PC-3 (cell line): ENCODE measurements around the gene KDM4B. TPM values are rescaled to one million over a fixed set of nuclear protein-coding genes. Genes with fewer than 3 reads are reported as not detected.
A peak's percentile ranks its signal among the peaks of the same experiment; 100 is the strongest.

Experiments
- ATAC-seq: fragments of 200-7000 bp; cut with Tn5 transposase; 2 replicates; pipeline ENCODE4 v1.9.1; 2020; ENCODE audit warnings: mild to moderate bottlenecking, moderate library complexity
- BruUV-seq: library from RNA; stranded (reverse); fragments of 400-500 nt; replicated peaks from 2 replicates; lab custom pipeline; 2021; lab: Mats Ljungman, UMichigan
- CTCF ChIA-PET: fragments of 300-600 bp; sonication (Branson Sonifier 250); formaldehyde crosslinking; loops from one replicate; lab custom pipeline; 2022; ENCODE audit warnings: antibody characterized with exemption; lab: Charles Lee
- POLR2A ChIA-PET: fragments of 300-600 bp; sonication (Branson Sonifier 250); formaldehyde crosslinking; loops from one replicate; lab custom pipeline; 2022; ENCODE audit warnings: antibody characterized with exemption; ENCODE audit not compliant: unreplicated experiment; lab: Charles Lee
- DNase-seq: peaks from one replicate; pipeline ENCODE4 v3.0.0-alpha.2; 2015
- H2AFZ ChIP-seq: fragments of 300-600 bp; sonication (generic); 2 replicates; pipeline ENCODE4 v1.6.0; 2016; ENCODE audit warnings: antibody characterized with exemption, low read length
- H3F3A ChIP-seq: fragments of 300-600 bp; sonication (generic); one replicate; pipeline ENCODE4 v1.6.0; 2017; ENCODE audit warnings: antibody characterized with exemption, low read length, control low read depth, mild to moderate bottlenecking; ENCODE audit not compliant: unreplicated experiment
- H3K27ac ChIP-seq: fragments of 300-600 bp; sonication (generic); 2 replicates; pipeline ENCODE4 v1.5.1; 2016; ENCODE audit warnings: mild to moderate bottlenecking, low read length
- H3K27me3 ChIP-seq: fragments of 300-600 bp; sonication (generic); 2 replicates; pipeline ENCODE4 v1.6.1; 2016; ENCODE audit warnings: low read length, mixed read lengths
- H3K36me3 ChIP-seq: fragments of 300-600 bp; sonication (generic); 2 replicates; pipeline ENCODE4 v1.6.1; 2016; ENCODE audit warnings: low read depth, mixed run types, low read length, mixed read lengths
- H3K4me1 ChIP-seq: fragments of 300-600 bp; sonication (generic); 2 replicates; pipeline ENCODE4 v1.5.1; 2016; ENCODE audit warnings: low read length; ENCODE audit not compliant: insufficient read depth
- H3K4me2 ChIP-seq: fragments of 300-600 bp; sonication (generic); 2 replicates; pipeline ENCODE4 v1.6.0; 2016; ENCODE audit warnings: low read length
- H3K4me3 ChIP-seq: fragments of 300-600 bp; sonication (generic); 2 replicates; pipeline ENCODE4 v1.5.1; 2016; ENCODE audit warnings: mild to moderate bottlenecking, low read length, mixed read lengths
- H3K79me2 ChIP-seq: fragments of 300-600 bp; sonication (generic); 2 replicates; pipeline ENCODE4 v1.6.1; 2017; ENCODE audit warnings: low read length, mixed read lengths
- H3K9ac ChIP-seq: fragments of 300-600 bp; sonication (generic); 2 replicates; pipeline ENCODE4 v1.6.0; 2016; ENCODE audit warnings: mild to moderate bottlenecking, low read length
- H3K9me2 ChIP-seq: fragments of 300-600 bp; sonication (generic); replicated peaks from 2 replicates; pipeline ENCODE4 v1.6.1; 2016; ENCODE audit warnings: mixed run types, low read length, mixed read lengths
- H3K9me3 ChIP-seq: fragments of 300-600 bp; sonication (generic); 2 replicates; pipeline ENCODE4 v1.6.1; 2016; ENCODE audit warnings: low read length, mixed read lengths
- H4K20me1 ChIP-seq: fragments of 300-600 bp; sonication (generic); 2 replicates; pipeline ENCODE4 v1.6.1; 2016; ENCODE audit warnings: low read length, mixed read lengths
- EZH2 ChIP-seq: fragments of 300-600 bp; sonication (generic); IDR thresholded peaks from one replicate; pipeline ENCODE4 v1.6.1; 2017; ENCODE audit warnings: antibody characterized with exemption, mild to moderate bottlenecking, low read length; ENCODE audit not compliant: unreplicated experiment
- EZH2phosphoT487 ChIP-seq: fragments of 300-600 bp; sonication (generic); IDR thresholded peaks from 2 replicates; pipeline ENCODE4 v1.6.1; 2018; ENCODE audit warnings: mild to moderate bottlenecking, antibody characterized with exemption, low read length, borderline replicate concordance
- intact Hi-C: fragments of 100-400 bp; cut with micrococcal nuclease; formaldehyde crosslinking; loops from 2 replicates; pipeline ENCODE4 v1.9.0; 2023
- total RNA-seq: library from RNA; depleted of rRNA; stranded (reverse); fragments of >200 nt; gene quantifications from 2 replicates; pipeline ENCODE4 v1.2.3, GENCODE V29; 2014
- TF ChIP-seq, protein P1 (sequence below): fragments of 300-600 bp; sonication (generic); conservative IDR thresholded peaks from 2 replicates; pipeline ENCODE4 v1.5.1; 2017; ENCODE audit warnings: antibody characterized with exemption, low read depth, mild to moderate bottlenecking, low read length

KDM4B gene
- total RNA-seq, 1 experiment from 2014 or later, result 19.8 TPM

DNA sequence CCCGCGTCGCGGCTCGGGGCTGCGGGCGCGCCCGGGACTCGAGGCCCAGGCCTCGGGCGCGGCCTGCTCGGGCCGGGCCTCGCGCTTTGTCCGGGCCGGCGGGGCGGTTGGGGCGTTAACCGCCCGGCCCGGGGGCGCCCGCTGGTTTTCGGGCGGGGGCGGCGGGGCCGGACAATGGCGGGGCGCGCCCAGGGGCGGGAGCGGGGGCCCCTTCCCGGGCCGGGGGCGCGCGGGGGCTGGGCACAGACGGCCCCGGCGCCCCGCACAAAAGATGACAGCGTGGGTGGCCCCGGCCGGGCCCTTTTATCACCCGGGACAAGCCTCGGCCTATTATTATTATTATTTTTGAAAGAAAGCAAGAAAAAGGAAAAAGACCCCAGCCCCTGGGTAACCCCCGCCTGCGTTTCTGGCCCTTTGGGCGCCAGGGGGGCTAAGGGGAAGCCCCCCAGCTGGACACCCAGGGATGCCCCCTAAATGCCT is 419 bp downstream of the KDM4B start:
- Histone ChIP-seq H4K20me1 (peaks cover 36% of the 10 kb centered on the region), H3F3A (peaks cover 16% of the 10 kb centered on the region), H3K27ac (no peak overlapping the region), H3K4me3 (peak overlapping the region; percentile 84), H2AFZ (no peak overlapping the region), H3K4me1 (peaks cover 33% of the 10 kb centered on the region), H3K79me2 (peaks cover 50% of the 10 kb centered on the region), H3K4me2 (peak overlapping the region; percentile 98), H3K27me3 (no peaks in the 10 kb centered on the region), H3K36me3 (no peaks in the 10 kb centered on the region), H3K9me2 (no peaks in the 10 kb centered on the region), H3K9me3 (no peaks in the 10 kb centered on the region), H3K9ac (peak overlapping the region; percentile 72)
- CTCF ChIA-PET, result interaction anchor here (0.8 to 0.9 kb wide), 2 partner anchors 58 to 62 kb away, joined by 4 read pairs; no protein-coding TSS in a partner anchor
- intact Hi-C loops, result no loop called here
- POLR2A ChIA-PET, result interaction anchor here (0.9 kb wide), 1 partner anchor 77 kb away, joined by 5 read pairs; no protein-coding TSS in a partner anchor
- ATAC-seq, result no peak; the same call in 1 of the 2 replicates
- DNase-seq, result no peak
- TF ChIP-seq, protein P1, sequence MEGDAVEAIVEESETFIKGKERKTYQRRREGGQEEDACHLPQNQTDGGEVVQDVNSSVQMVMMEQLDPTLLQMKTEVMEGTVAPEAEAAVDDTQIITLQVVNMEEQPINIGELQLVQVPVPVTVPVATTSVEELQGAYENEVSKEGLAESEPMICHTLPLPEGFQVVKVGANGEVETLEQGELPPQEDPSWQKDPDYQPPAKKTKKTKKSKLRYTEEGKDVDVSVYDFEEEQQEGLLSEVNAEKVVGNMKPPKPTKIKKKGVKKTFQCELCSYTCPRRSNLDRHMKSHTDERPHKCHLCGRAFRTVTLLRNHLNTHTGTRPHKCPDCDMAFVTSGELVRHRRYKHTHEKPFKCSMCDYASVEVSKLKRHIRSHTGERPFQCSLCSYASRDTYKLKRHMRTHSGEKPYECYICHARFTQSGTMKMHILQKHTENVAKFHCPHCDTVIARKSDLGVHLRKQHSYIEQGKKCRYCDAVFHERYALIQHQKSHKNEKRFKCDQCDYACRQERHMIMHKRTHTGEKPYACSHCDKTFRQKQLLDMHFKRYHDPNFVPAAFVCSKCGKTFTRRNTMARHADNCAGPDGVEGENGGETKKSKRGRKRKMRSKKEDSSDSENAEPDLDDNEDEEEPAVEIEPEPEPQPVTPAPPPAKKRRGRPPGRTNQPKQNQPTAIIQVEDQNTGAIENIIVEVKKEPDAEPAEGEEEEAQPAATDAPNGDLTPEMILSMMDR, result no peak
- no peak for TF ChIP-seq EZH2phosphoT487
- BruUV-seq, result no TSS peak

DNA sequence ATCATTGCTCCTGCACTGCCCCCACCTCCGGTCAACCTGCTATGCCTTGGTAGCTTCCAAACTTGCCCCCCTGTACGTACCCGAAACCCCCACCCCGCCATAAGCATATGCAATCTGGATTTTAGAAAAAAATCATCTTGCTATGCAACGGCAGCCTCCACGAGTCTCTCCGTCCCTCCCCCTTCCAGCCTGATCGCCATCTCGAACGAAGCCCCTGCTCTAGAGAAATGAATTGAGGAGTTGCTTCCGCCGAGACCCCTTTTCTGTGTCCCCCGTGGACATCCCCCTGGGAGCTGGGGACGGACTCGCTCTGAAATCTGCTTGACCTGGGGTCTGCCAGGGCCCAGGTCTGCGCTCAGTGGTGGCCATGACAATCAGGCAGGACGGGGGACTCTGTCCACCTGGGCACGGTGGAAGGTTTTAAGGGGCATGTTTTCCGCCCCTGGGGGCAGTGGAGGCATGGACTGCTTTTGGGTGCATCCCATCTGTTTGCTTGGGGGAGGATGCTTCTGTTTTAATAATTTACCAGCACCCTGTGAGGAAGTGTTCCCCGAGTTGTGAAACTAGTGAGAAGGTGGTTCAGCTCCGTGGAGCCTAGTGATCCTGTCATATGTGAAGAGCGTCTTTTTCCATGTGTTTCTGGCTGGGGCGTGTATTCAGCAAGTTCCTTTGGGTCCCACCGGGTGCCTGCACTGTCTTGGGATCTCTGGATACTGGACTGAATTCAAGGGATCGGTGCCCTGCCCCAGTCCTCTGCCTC is 1.0 kb downstream of the KDM4B start:
- no peak overlapping the region for H2AFZ ChIP-seq
- peak; percentile 51 for DNase-seq
- intact Hi-C loops, result loop anchor here (2.0 to 5.0 kb wide), 3 partner anchors 57 to 158 kb away; no protein-coding TSS in a partner anchor
- peak overlapping the region; percentile 72 for H3K9ac ChIP-seq
- H3K79me2 ChIP-seq, result peaks cover 56% of the 10 kb centered on the region
- no peak overlapping the region for H3K27ac ChIP-seq
- no peaks in the 10 kb centered on the region for H3K36me3 ChIP-seq
- ChIA-PET POLR2A (interaction anchor here (0.6 to 0.7 kb wide), 2 partner anchors 80 to 103 kb away, joined by 3 read pairs; partner anchors contain the start of gene PLIN3), CTCF (interaction anchor here (0.5 to 1.6 kb wide), 3 partner anchors 59 to 420 kb away, joined by 3 to 7 read pairs (median 5); no protein-coding TSS in a partner anchor)
- no peak for ATAC-seq
- no peaks in the 10 kb centered on the region for H3K27me3 ChIP-seq
- H4K20me1 ChIP-seq, result peaks cover 39% of the 10 kb centered on the region
- H3K9me2 ChIP-seq, result no peaks in the 10 kb centered on the region
- H3K4me2 ChIP-seq, result peak overlapping the region; percentile 98
- TF ChIP-seq, protein P1, result no peak
- TF ChIP-seq EZH2phosphoT487 (no peak), EZH2 (no peak)
- H3F3A ChIP-seq, result peaks cover 16% of the 10 kb centered on the region
- TSS peak; percentile 59 for BruUV-seq
- H3K4me3 ChIP-seq, result peak overlapping the region; percentile 84
- H3K9me3 ChIP-seq, result no peaks in the 10 kb centered on the region
- peaks cover 33% of the 10 kb centered on the region for H3K4me1 ChIP-seq
